IMR-90 (cell line): ENCODE results near the gene ABITRAM. TPM values are rescaled to one million over a fixed set of nuclear protein-coding genes. Genes with fewer than 3 reads are reported as not detected.

Experiments
- ATAC-seq: fragments of 200-7000 bp; cut with Tn5 transposase; 2 replicates; pipeline ENCODE4 v1.9.1; 2020; ENCODE audit warnings: low read depth, mild to moderate bottlenecking, moderate library complexity
- BruUV-seq: library from RNA; stranded (reverse); fragments of 400-500 nt; replicated peaks from 2 replicates; lab custom pipeline; 2021; lab: Mats Ljungman, UMichigan
- CTCF ChIA-PET: fragments of 300-600 bp; formaldehyde crosslinking; extraction: SDS; loops from one replicate; lab custom pipeline; 2021; ENCODE audit warnings: antibody characterized with exemption; lab: Yijun Ruan, JAX
- POLR2A ChIA-PET: fragments of 300-600 bp; sonication (Branson Sonifier 250); formaldehyde crosslinking; loops from one replicate; lab custom pipeline; 2022; ENCODE audit warnings: antibody characterized with exemption; ENCODE audit not compliant: unreplicated experiment; lab: Charles Lee
- DNase-seq: peaks from one replicate; pipeline ENCODE4 v3.0.0; 2013
- H2AFZ ChIP-seq: replicated peaks from 2 replicates; pipeline ENCODE3; 2013; ENCODE audit warnings: low read length, mild to moderate bottlenecking; ENCODE audit not compliant: poor library complexity
- H2AK5ac ChIP-seq: 2 replicates; pipeline ENCODE4 v1.6.1; 2013; ENCODE audit warnings: low read depth, low read length, inconsistent platforms
- H2AK9ac ChIP-seq: replicated peaks from 2 replicates; pipeline ENCODE3; 2013; ENCODE audit warnings: mild to moderate bottlenecking, low read depth, low read length, moderate library complexity; ENCODE audit not compliant: poor library complexity
- H2BK120ac ChIP-seq: 2 replicates; pipeline ENCODE4 v1.6.1; 2013; ENCODE audit warnings: low read depth, low read length, inconsistent platforms
- H2BK15ac ChIP-seq: 3 replicates; pipeline ENCODE4 v1.6.1; 2013; ENCODE audit warnings: low read depth, low read length, inconsistent platforms
- H2BK20ac ChIP-seq: 2 replicates; pipeline ENCODE4 v1.6.1; 2013; ENCODE audit warnings: low read depth, mild to moderate bottlenecking, inconsistent platforms, low read length, moderate library complexity
- H2BK5ac ChIP-seq: 2 replicates; pipeline ENCODE4 v1.6.1; 2013; ENCODE audit warnings: mild to moderate bottlenecking, low read depth, low read length, inconsistent platforms; ENCODE audit not compliant: poor library complexity, severe bottlenecking
- H3K14ac ChIP-seq: replicated peaks from 2 replicates; pipeline ENCODE4 v1.6.1; 2013; ENCODE audit warnings: low read depth, low read length, inconsistent platforms
- H3K18ac ChIP-seq: 2 replicates; pipeline ENCODE4 v1.6.1; 2013; ENCODE audit warnings: low read depth, low read length, control low read depth
- H3K23ac ChIP-seq: 2 replicates; pipeline ENCODE4 v1.6.1; 2013; ENCODE audit warnings: low read depth, low read length, inconsistent platforms
- H3K27ac ChIP-seq: 2 replicates; pipeline ENCODE4 v1.5.1; 2013; ENCODE audit warnings: mild to moderate bottlenecking, control low read depth, low read length; ENCODE audit not compliant: insufficient read depth
- H3K27me3 ChIP-seq: 2 replicates; pipeline ENCODE4 v1.6.1; 2013; ENCODE audit warnings: low read length; ENCODE audit not compliant: control insufficient read depth, insufficient read depth
- H3K36me3 ChIP-seq: 2 replicates; pipeline ENCODE4 v1.6.1; 2013; ENCODE audit warnings: low read length, mixed read lengths; ENCODE audit not compliant: control insufficient read depth, insufficient read depth
- H3K4ac ChIP-seq: 2 replicates; pipeline ENCODE4 v1.6.1; 2013; ENCODE audit warnings: low read depth, low read length, inconsistent platforms
- H3K4me1 ChIP-seq: 2 replicates; pipeline ENCODE4 v1.6.1; 2013; ENCODE audit warnings: low read length, mixed read lengths; ENCODE audit not compliant: control insufficient read depth, insufficient read depth
- H3K4me2 ChIP-seq: 2 replicates; pipeline ENCODE4 v1.6.1; 2013; ENCODE audit warnings: low read depth, mild to moderate bottlenecking, control low read depth, low read length, moderate library complexity
- H3K4me3 ChIP-seq: 2 replicates; pipeline ENCODE4 v1.5.1; 2013; ENCODE audit warnings: low read depth, mild to moderate bottlenecking, control low read depth, low read length, moderate library complexity; ENCODE audit not compliant: insufficient read depth
- H3K56ac ChIP-seq: 2 replicates; pipeline ENCODE4 v1.6.1; 2013; ENCODE audit warnings: low read length, inconsistent platforms; ENCODE audit not compliant: insufficient read depth; ENCODE audit errors: extremely low read depth
- H3K79me1 ChIP-seq, 2 experiments: 2 replicates each; pipeline ENCODE4 v1.6.1; 2013; ENCODE audit warnings: low read length in 2 of 2, inconsistent platforms in 1 of 2, low read depth in 1 of 2
- H3K9ac ChIP-seq: 2 replicates; pipeline ENCODE4 v1.6.1; 2013; ENCODE audit warnings: low read depth, low read length, control low read depth
- H3K9me1 ChIP-seq: 2 replicates; pipeline ENCODE4 v1.6.1; 2013; ENCODE audit warnings: low read length, inconsistent platforms; ENCODE audit not compliant: insufficient read depth
- H3K9me3 ChIP-seq: 2 replicates; pipeline ENCODE4 v1.6.1; 2013; ENCODE audit warnings: low read length; ENCODE audit not compliant: control insufficient read depth, insufficient read depth
- H4K20me1 ChIP-seq: 2 replicates; pipeline ENCODE4 v1.6.1; 2013; ENCODE audit warnings: low read length, inconsistent platforms; ENCODE audit not compliant: insufficient read depth
- H4K5ac ChIP-seq: 2 replicates; pipeline ENCODE4 v1.6.1; 2013; ENCODE audit warnings: mild to moderate bottlenecking, low read depth, low read length, control low read depth
- H4K8ac ChIP-seq, 2 experiments: 2 replicates each; pipeline ENCODE4 v1.6.1; 2013; ENCODE audit warnings: low read depth in 2 of 2, low read length in 2 of 2, control low read depth in 1 of 2, inconsistent platforms in 1 of 2
- H4K91ac ChIP-seq: 2 replicates; pipeline ENCODE4 v1.6.1; 2013; ENCODE audit warnings: low read depth, low read length, inconsistent platforms; ENCODE audit not compliant: insufficient read depth
- BHLHE40 ChIP-seq: fragments of 150-350 bp; IDR thresholded peaks from 2 replicates; pipeline ENCODE4 v1.6.1; 2016; ENCODE audit warnings: mild to moderate bottlenecking, low read depth, low read length
- CEBPB ChIP-seq: IDR thresholded peaks from 2 replicates; pipeline ENCODE4 v1.6.1; 2012; ENCODE audit warnings: low read depth, low read length, improper control_type of control experiment
- CHD1 ChIP-seq: IDR thresholded peaks from 2 replicates; pipeline ENCODE4 v1.6.1; 2012; ENCODE audit warnings: low read depth, low read length, improper control_type of control experiment
- FOS ChIP-seq: fragments of 150-350 bp; IDR thresholded peaks from 2 replicates; pipeline ENCODE4 v1.6.1; 2016; ENCODE audit warnings: low read depth, low read length
- MAFK ChIP-seq: IDR thresholded peaks from 2 replicates; pipeline ENCODE4 v1.6.1; 2012; ENCODE audit warnings: low read depth, low read length, improper control_type of control experiment
- MAZ ChIP-seq: IDR thresholded peaks from 2 replicates; pipeline ENCODE4 v1.6.1; 2012; ENCODE audit warnings: low read depth, mild to moderate bottlenecking, low read length, improper control_type of control experiment, moderate library complexity, borderline replicate concordance
- MXI1 ChIP-seq: IDR thresholded peaks from 2 replicates; pipeline ENCODE4 v1.6.1; 2012; ENCODE audit warnings: low read depth, mild to moderate bottlenecking, low read length, moderate library complexity, borderline replicate concordance
- NFE2L2 ChIP-seq: fragments of 150-350 bp; IDR thresholded peaks from 2 replicates; pipeline ENCODE4 v1.6.1; 2016; ENCODE audit warnings: low read depth, mild to moderate bottlenecking, low read length
- POLR2A ChIP-seq: IDR thresholded peaks from 2 replicates; pipeline ENCODE4 v1.6.1; 2012; ENCODE audit warnings: mild to moderate bottlenecking, low read depth, low read length
- RAD21 ChIP-seq: IDR thresholded peaks from 2 replicates; pipeline ENCODE4 v1.6.1; 2012; ENCODE audit warnings: low read length, improper control_type of control experiment
- RCOR1 ChIP-seq: IDR thresholded peaks from 2 replicates; pipeline ENCODE4 v1.6.1; 2012; ENCODE audit warnings: mild to moderate bottlenecking, low read length, improper control_type of control experiment; ENCODE audit not compliant: insufficient replicate concordance
- RFX5 ChIP-seq: IDR thresholded peaks from 2 replicates; pipeline ENCODE4 v1.8.0; 2012; ENCODE audit warnings: low read depth, mild to moderate bottlenecking, low read length, moderate library complexity
- SMC3 ChIP-seq: fragments of 150-350 bp; IDR thresholded peaks from 2 replicates; pipeline ENCODE4 v1.6.1; 2016; ENCODE audit warnings: low read depth, mild to moderate bottlenecking, antibody characterized with exemption, low read length, moderate library complexity
- WGBS, 2 experiments: methylation state at CpG; one replicate each; pipeline versions ENCODE4 v1.1.5 to v1.1.7; 2013; ENCODE audit warnings: missing lambda C conversion rate in 2 of 2; ENCODE audit not compliant: insufficient read length in 1 of 2; ENCODE audit errors: extremely low coverage in 2 of 2; 5-methylcytosine and 5-hydroxymethylcytosine counted together
- dilution Hi-C: fragments of 300-500 bp; cut with HindIII; formaldehyde crosslinking; loops from one replicate; pipeline ENCODE4 v1.14.3; 2018; ENCODE audit warnings: low sequenced_read_pairs; ENCODE audit not compliant: unreplicated experiment
- in situ Hi-C: fragments of 300-500 bp; cut with MboI; formaldehyde crosslinking; loops from 3 replicates; pipeline ENCODE4 v1.14.3; 2019; ENCODE audit warnings: low sequenced_read_pairs, inconsistent platforms, mixed read lengths
- intact Hi-C: fragments of 100-400 bp; cut with micrococcal nuclease; formaldehyde crosslinking; loops from 2 replicates; pipeline ENCODE4 v1.10.0; 2022
- polyA plus RNA-seq, 3 experiments: library from polyadenylated mRNA; depleted of rRNA; stranded (reverse); fragments of >200 nt; gene quantifications; 2 replicates each; pipeline ENCODE4 v1.2.3, GENCODE V29; 2012; ENCODE audit warnings: low replicate concordance in 1 of 3
- total RNA-seq: library from RNA; depleted of rRNA; stranded (reverse); fragments of >200 nt; gene quantifications from 2 replicates; pipeline ENCODE4 v1.2.3, GENCODE V29; 2012
- TF ChIP-seq, protein P1 (sequence below): fragments of 150-350 bp; IDR thresholded peaks from 2 replicates; pipeline ENCODE4 v1.6.1; 2017; ENCODE audit warnings: mild to moderate bottlenecking, antibody characterized with exemption, low read length, low read depth
- TF ChIP-seq, protein P2 (sequence below): conservative IDR thresholded peaks from 2 replicates; pipeline ENCODE4 v1.5.1; 2012; ENCODE audit warnings: mild to moderate bottlenecking, low read depth, low read length, improper control_type of control experiment
- TF ChIP-seq, protein P3 (sequence below): fragments of 150-350 bp; IDR thresholded peaks from 2 replicates; pipeline ENCODE4 v1.6.1; 2016; ENCODE audit warnings: low read depth, mild to moderate bottlenecking, low read length, moderate library complexity, borderline replicate concordance

ABITRAM gene
- total and polyA plus RNA-seq, 2 of the 4 experiments (the other 2 are of a cell fraction), result 8.6 to 10.3 TPM

DNA sequence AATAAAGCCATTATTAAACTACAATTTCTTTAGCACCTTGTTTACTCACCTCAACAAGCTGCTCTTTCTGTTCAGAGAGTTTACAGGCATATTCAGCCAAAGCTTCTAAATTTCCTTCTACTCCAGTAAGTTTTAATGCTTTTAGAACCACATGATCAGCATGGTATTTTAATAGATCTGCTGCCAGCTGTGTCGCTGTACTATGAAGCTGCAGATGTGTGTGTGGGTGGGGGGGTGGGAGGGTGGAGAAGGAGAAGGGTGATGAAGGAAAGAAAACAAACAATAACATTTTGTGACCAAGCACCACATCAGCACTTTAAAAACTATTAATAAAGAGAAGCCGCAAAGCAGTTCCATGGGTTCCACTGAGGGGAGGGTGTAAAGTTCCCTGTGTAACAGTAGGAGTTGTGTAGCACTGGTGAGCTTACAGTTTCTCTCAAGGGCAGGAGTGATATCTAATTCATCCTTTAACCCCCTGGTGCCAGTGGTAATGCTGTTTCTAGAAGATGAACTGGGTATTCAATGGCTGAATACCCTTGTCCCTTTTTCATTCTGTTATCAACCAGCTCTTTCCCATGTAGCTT, 38.5 kb downstream of the ABITRAM start:
- ChIA-PET POLR2A (interaction anchor here (0.9 kb wide), 1 partner anchor 18 kb away, joined by 3 read pairs; no protein-coding TSS in a partner anchor), CTCF (no interaction called here)
- Histone ChIP-seq H3K56ac (no peak overlapping the region), H3K23ac (no peak overlapping the region), H3K9ac (no peak overlapping the region), H3K27ac (no peak overlapping the region), H4K8ac (no peak overlapping the region), H4K20me1 (no peaks in the 10 kb centered on the region), H3K9me3 (no peaks in the 10 kb centered on the region), H3K27me3 (no peaks in the 10 kb centered on the region), H2AK9ac (no peak overlapping the region), H3K4me3 (no peak overlapping the region), H2BK20ac (no peak overlapping the region), H3K36me3 (peaks cover 8% of the 10 kb centered on the region), H3K4me1 (no peaks in the 10 kb centered on the region), H3K79me1 (peaks cover 5 to 7% of the 10 kb centered on the region in 2 experiments; a peak in 2 of 4 replicates), H4K91ac (no peak overlapping the region), H3K4ac (no peak overlapping the region), H3K18ac (no peak overlapping the region), H3K4me2 (no peak overlapping the region), H4K5ac (no peak overlapping the region), H2AFZ (no peak overlapping the region), H2AK5ac (no peak overlapping the region), H3K9me1 (no peaks in the 10 kb centered on the region), H2BK120ac (no peak overlapping the region), H3K14ac (no peak overlapping the region), H2BK5ac (no peak overlapping the region), H2BK15ac (no peak overlapping the region)
- WGBS, 2 experiments, result no CpG with 5 or more reads among the region's 2 CpGs
- BruUV-seq, result no TSS peak
- peak; percentile 71 for ATAC-seq
- peak; percentile 31 for DNase-seq
- in situ Hi-C loops (no loop called here), intact Hi-C loops (no loop called here), dilution Hi-C loops (no loop called here)
- TF ChIP-seq NFE2L2 (no peak), MXI1 (no peak), RAD21 (no peak), MAZ (no peak), FOS (no peak), MAFK (no peak), POLR2A (no peak), RCOR1 (no peak), RFX5 (no peak), BHLHE40 (no peak), SMC3 (no peak), CHD1 (no peak), CEBPB (no peak)
- TF ChIP-seq, protein P1, sequence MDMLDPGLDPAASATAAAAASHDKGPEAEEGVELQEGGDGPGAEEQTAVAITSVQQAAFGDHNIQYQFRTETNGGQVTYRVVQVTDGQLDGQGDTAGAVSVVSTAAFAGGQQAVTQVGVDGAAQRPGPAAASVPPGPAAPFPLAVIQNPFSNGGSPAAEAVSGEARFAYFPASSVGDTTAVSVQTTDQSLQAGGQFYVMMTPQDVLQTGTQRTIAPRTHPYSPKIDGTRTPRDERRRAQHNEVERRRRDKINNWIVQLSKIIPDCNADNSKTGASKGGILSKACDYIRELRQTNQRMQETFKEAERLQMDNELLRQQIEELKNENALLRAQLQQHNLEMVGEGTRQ, result no peak
- TF ChIP-seq, protein P2, sequence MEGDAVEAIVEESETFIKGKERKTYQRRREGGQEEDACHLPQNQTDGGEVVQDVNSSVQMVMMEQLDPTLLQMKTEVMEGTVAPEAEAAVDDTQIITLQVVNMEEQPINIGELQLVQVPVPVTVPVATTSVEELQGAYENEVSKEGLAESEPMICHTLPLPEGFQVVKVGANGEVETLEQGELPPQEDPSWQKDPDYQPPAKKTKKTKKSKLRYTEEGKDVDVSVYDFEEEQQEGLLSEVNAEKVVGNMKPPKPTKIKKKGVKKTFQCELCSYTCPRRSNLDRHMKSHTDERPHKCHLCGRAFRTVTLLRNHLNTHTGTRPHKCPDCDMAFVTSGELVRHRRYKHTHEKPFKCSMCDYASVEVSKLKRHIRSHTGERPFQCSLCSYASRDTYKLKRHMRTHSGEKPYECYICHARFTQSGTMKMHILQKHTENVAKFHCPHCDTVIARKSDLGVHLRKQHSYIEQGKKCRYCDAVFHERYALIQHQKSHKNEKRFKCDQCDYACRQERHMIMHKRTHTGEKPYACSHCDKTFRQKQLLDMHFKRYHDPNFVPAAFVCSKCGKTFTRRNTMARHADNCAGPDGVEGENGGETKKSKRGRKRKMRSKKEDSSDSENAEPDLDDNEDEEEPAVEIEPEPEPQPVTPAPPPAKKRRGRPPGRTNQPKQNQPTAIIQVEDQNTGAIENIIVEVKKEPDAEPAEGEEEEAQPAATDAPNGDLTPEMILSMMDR, result no peak
- TF ChIP-seq, protein P3, sequence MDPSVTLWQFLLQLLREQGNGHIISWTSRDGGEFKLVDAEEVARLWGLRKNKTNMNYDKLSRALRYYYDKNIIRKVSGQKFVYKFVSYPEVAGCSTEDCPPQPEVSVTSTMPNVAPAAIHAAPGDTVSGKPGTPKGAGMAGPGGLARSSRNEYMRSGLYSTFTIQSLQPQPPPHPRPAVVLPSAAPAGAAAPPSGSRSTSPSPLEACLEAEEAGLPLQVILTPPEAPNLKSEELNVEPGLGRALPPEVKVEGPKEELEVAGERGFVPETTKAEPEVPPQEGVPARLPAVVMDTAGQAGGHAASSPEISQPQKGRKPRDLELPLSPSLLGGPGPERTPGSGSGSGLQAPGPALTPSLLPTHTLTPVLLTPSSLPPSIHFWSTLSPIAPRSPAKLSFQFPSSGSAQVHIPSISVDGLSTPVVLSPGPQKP, result no peak
